Neural cell (in vitro differentiated cells): ENCODE results near the gene OFD1.

Experiments
- CTCF ChIP-seq: fragments of 450-650 bp; IDR thresholded peaks from 2 replicates; pipeline ENCODE4 v1.5.1; 2014; ENCODE audit warnings: antibody characterized with exemption, mild to moderate bottlenecking, moderate library complexity; ENCODE audit not compliant: poor library complexity, severe bottlenecking
- EP300 ChIP-seq: fragments of 450-650 bp; conservative IDR thresholded peaks from 2 replicates; pipeline ENCODE4 v1.6.1; 2014; ENCODE audit warnings: antibody characterized with exemption, mild to moderate bottlenecking, moderate library complexity; ENCODE audit not compliant: poor library complexity, severe bottlenecking
- EZH2 ChIP-seq: fragments of 200-600, 300-800 bp; shearing (Covaris generic), sonication (generic); IDR thresholded peaks from 2 replicates; pipeline ENCODE4 v1.6.1; 2014; ENCODE audit warnings: antibody characterized with exemption, low read length, borderline replicate concordance, mild to moderate bottlenecking; ENCODE audit not compliant: insufficient read depth, poor library complexity, severe bottlenecking
- MXI1 ChIP-seq: fragments of 450-650 bp; conservative IDR thresholded peaks from 2 replicates; pipeline ENCODE4 v1.6.1; 2014; ENCODE audit warnings: antibody characterized with exemption, mild to moderate bottlenecking; ENCODE audit not compliant: poor library complexity, severe bottlenecking
- POLR2AphosphoS5 ChIP-seq: IDR thresholded peaks from 2 replicates; pipeline ENCODE4 v1.6.1; 2012
- RAD21 ChIP-seq: fragments of 450-650 bp; conservative IDR thresholded peaks from 2 replicates; pipeline ENCODE4 v1.6.1; 2014; ENCODE audit warnings: antibody characterized with exemption, mild to moderate bottlenecking, moderate library complexity
- SMC3 ChIP-seq: fragments of 450-650 bp; conservative IDR thresholded peaks from 2 replicates; pipeline ENCODE4 v1.6.1; 2014; ENCODE audit warnings: antibody characterized with exemption, mild to moderate bottlenecking, moderate library complexity; ENCODE audit not compliant: poor library complexity
- TAF1 ChIP-seq: IDR thresholded peaks from 2 replicates; pipeline ENCODE4 v1.6.1; 2012; ENCODE audit warnings: low read depth
- TF ChIP-seq, protein P1 (sequence below): IDR thresholded peaks from 2 replicates; pipeline ENCODE4 v1.6.1; 2012; ENCODE audit warnings: borderline replicate concordance

GRCh38 chrX:13694359-13694758 lies 40.2 kb upstream of the OFD1 start:
- TF ChIP-seq CTCF (no peak), POLR2AphosphoS5 (no peak), EP300 (no peak), SMC3 (no peak), EZH2 (no peak), MXI1 (no peak), TAF1 (no peak), RAD21 (no peak)
- TF ChIP-seq, protein P1, sequence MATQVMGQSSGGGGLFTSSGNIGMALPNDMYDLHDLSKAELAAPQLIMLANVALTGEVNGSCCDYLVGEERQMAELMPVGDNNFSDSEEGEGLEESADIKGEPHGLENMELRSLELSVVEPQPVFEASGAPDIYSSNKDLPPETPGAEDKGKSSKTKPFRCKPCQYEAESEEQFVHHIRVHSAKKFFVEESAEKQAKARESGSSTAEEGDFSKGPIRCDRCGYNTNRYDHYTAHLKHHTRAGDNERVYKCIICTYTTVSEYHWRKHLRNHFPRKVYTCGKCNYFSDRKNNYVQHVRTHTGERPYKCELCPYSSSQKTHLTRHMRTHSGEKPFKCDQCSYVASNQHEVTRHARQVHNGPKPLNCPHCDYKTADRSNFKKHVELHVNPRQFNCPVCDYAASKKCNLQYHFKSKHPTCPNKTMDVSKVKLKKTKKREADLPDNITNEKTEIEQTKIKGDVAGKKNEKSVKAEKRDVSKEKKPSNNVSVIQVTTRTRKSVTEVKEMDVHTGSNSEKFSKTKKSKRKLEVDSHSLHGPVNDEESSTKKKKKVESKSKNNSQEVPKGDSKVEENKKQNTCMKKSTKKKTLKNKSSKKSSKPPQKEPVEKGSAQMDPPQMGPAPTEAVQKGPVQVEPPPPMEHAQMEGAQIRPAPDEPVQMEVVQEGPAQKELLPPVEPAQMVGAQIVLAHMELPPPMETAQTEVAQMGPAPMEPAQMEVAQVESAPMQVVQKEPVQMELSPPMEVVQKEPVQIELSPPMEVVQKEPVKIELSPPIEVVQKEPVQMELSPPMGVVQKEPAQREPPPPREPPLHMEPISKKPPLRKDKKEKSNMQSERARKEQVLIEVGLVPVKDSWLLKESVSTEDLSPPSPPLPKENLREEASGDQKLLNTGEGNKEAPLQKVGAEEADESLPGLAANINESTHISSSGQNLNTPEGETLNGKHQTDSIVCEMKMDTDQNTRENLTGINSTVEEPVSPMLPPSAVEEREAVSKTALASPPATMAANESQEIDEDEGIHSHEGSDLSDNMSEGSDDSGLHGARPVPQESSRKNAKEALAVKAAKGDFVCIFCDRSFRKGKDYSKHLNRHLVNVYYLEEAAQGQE, result no peak
